Fibroblast of mammary gland (primary cell): Measurements from ENCODE around the gene GRM4.

Source experiments
- DNase-seq: peaks from one replicate; pipeline ENCODE4 v3.0.0-alpha.2; 2010; ENCODE audit warnings: low read depth
- H3K4me3 ChIP-seq: 2 replicates; pipeline ENCODE4 v1.5.1; 2011; ENCODE audit warnings: low read depth, mild to moderate bottlenecking, low read length, moderate library complexity; ENCODE audit not compliant: control insufficient read depth
- CTCF ChIP-seq: conservative IDR thresholded peaks from 2 replicates; pipeline ENCODE4 v1.5.1; 2011; ENCODE audit warnings: low read depth, low read length, inconsistent platforms; ENCODE audit not compliant: control insufficient read depth, insufficient read depth

The GRM4 gene

GRCh38 chr6:34071884-34072379 lies 74.0 kb downstream of the GRM4 start:
- no peak overlapping the region for H3K4me3 ChIP-seq
- no peak for DNase-seq
- TF ChIP-seq CTCF: no peak

GRCh38 chr6:34071136-34071883 lies 74.6 kb downstream of the GRM4 start:
- no peak for DNase-seq
- no peak for TF ChIP-seq CTCF

GRCh38 chr6:34070315-34071135 lies 75.4 kb downstream of the GRM4 start:
- DNase-seq: no peak
- no peak for TF ChIP-seq CTCF
- no peak overlapping the region for H3K4me3 ChIP-seq

More at GRCh38 chr6:34071136-34071883, 74.6 kb downstream of the GRM4 start:
- no peak overlapping the region for H3K4me3 ChIP-seq

DNA sequence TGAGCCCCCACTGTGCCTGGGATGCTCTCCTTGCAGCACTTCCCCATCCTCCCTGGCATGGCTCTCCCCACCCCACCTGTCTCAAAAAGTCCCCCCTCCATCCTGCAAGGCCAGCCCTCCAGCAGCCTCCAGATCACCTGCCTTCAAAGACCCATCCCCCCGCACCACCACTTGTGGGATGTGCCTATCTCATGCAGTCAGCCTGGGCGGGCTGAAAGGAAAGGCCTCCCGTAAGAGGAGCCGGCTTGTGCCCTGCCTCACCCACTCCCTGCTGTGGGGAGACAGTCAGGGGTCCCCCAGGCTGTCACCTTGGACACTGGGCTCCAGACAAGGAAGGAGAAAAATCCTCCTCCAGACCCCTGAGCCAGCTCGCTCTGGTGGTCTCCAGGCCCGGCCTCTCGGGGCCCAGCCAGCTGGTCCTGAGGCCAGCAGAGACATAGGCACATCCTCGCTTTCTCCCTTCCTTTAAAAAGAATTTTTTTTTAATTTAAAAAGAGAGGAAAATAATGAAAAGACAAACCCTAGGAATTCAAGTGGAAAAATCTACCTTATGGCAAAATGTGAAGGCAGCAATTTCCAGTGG lies 77.3 kb downstream of the GRM4 start:
- H3K4me3 ChIP-seq: no peak overlapping the region
- no peak for TF ChIP-seq CTCF

GRCh38 chr6:34067814-34068213 lies 78.1 kb downstream of the GRM4 start:
- DNase-seq: no peak
- TF ChIP-seq CTCF: no peak
- no peak overlapping the region for H3K4me3 ChIP-seq

More for the DNA sequence above, 77.3 kb downstream of the GRM4 start:
- no peak for DNase-seq
